ENCODE results near the gene ATPAF1. TPM values are rescaled to one million over a fixed set of nuclear protein-coding genes. Genes with fewer than 3 reads are reported as not detected.

The ATPAF1 gene
- polyA plus RNA-seq, 1 of the 3 experiments (the other 2 are of a cell fraction), result 39.9 TPM

DNA sequence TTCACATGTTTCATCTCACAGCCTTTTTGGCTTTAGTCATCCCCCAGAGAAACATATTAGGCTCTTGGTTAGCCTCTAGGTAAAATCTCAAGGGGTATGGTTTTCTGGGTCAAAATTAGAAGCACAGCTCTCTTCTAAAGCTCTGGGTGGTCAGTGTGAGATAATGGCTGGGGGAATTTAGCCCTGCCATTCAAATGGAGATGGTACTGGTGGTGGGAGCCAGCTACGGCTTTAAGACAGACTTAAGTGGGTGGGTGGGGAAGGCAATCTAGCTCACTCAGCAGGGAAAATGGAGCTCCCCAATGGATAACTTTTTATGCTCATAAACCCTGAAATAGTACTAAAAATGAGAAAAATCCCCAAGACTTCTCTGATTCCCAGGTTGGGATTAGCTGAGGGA, 9.2 kb upstream of the ATPAF1 start (continued):
- no peak for TF ChIP-seq CHD2 (IDR thresholded peaks at IDR 0.05; ENCODE audit: low read length, partially characterized antibody)
- no peak for TF ChIP-seq FOXJ3 (CRISPR knock-in tag; IDR thresholded peaks at IDR 0.05)
- TF ChIP-seq POLR2AphosphoS5 (IDR thresholded peaks at IDR 0.05; ENCODE audit: low read depth, low read length), result no peak

GRCh38 chr1:46676531-46676930, 8.4 kb upstream of the ATPAF1 start:
- Histone ChIP-seq H3K9me3 (no peaks in the 10 kb centered on the region), H3K27me3 (ENCODE audit: insufficient read depth) (no peaks in the 10 kb centered on the region), H3K4me2 (no peak overlapping the region), H3K4me1 (ENCODE audit: control insufficient read depth in 1 of 2, insufficient read depth in 2 of 2, low read depth in 1 of 2, low read length in 1 of 2) (no peaks in the 10 kb centered on the region), H3K36me3 (replicated peaks in 1 of 2; ENCODE audit: control insufficient read depth in 1 of 2, insufficient read depth in 2 of 2, low read length in 1 of 2) (peaks cover 49 to 58% of the 10 kb centered on the region in 2 experiments), H3K4me3 (ENCODE audit: low read depth in 2 of 2, low read length in 1 of 2) (no peak overlapping the region), H3K79me2 (ENCODE audit: insufficient read depth) (no peaks in the 10 kb centered on the region), H2AFZ (ENCODE audit: low read depth) (no peak overlapping the region), H3F3A (replicated peaks; ENCODE audit: insufficient read depth) (peaks cover 4% of the 10 kb centered on the region), H3K9ac (no peak overlapping the region), H4K20me1 (ENCODE audit: insufficient read depth) (no peaks in the 10 kb centered on the region), H3K27ac (ENCODE audit: low read depth in 2 of 2, low read length in 1 of 2) (no peak overlapping the region), H3K9me2 (no peaks in the 10 kb centered on the region)
- POLR2A ChIA-PET, result interaction anchor here (0.6 kb wide), 1 partner anchor 72 kb away, joined by 3 read pairs; the partner anchor contains the start of gene MKNK1
- DNase-seq, result no peak
- CTCF ChIA-PET, result interaction anchor here (1.0 to 1.8 kb wide), 4 partner anchors 8 to 143 kb away, joined by 3 to 4 read pairs (median 3); partner anchors contain the start of gene MOB3C
- WGBS (ENCODE audit: low lambda C conversion rate), result 84% methylated on average over 1 of the region's 1 CpG
- no peak for TF ChIP-seq YY1 (IDR thresholded peaks at IDR 0.05; ENCODE audit: low read depth)

- Histone ChIP-seq H3K4me1 (ENCODE audit: control insufficient read depth in 1 of 2, insufficient read depth in 2 of 2, low read depth in 1 of 2, low read length in 1 of 2) (no peaks in the 10 kb centered on the region), H2AFZ (ENCODE audit: low read depth) (no peak overlapping the region), H3K36me3 (replicated peaks in 1 of 2; ENCODE audit: control insufficient read depth in 1 of 2, insufficient read depth in 2 of 2, low read length in 1 of 2) (peaks cover 41 to 51% of the 10 kb centered on the region in 2 experiments), H3K9me3 (no peaks in the 10 kb centered on the region), H3K27me3 (ENCODE audit: insufficient read depth) (no peaks in the 10 kb centered on the region), H3K4me3 (ENCODE audit: low read depth in 2 of 2, low read length in 1 of 2) (no peak overlapping the region), H3F3A (replicated peaks; ENCODE audit: insufficient read depth) (peaks cover 4% of the 10 kb centered on the region), H3K27ac (ENCODE audit: low read depth in 2 of 2, low read length in 1 of 2) (no peak overlapping the region), H3K79me2 (ENCODE audit: insufficient read depth) (no peaks in the 10 kb centered on the region), H3K9me2 (no peaks in the 10 kb centered on the region), H3K4me2 (no peak overlapping the region), H3K9ac (no peak overlapping the region), H4K20me1 (ENCODE audit: insufficient read depth) (no peaks in the 10 kb centered on the region)
- CTCF ChIA-PET, result interaction anchor here (1.0 to 1.1 kb wide), 3 partner anchors 9 to 60 kb away, joined by 3 to 4 read pairs (median 3); partner anchors contain the start of gene MOB3C
- no peak for TF ChIP-seq ZBTB33 (IDR thresholded peaks at IDR 0.05; ENCODE audit: borderline replicate concordance, low read depth)
- no peak for TF ChIP-seq RAD21 (IDR thresholded peaks at IDR 0.05; ENCODE audit: low read length)
- TF ChIP-seq RFX5 (IDR thresholded peaks at IDR 0.05; ENCODE audit: low read length), result no peak
- TF ChIP-seq, protein P1, sequence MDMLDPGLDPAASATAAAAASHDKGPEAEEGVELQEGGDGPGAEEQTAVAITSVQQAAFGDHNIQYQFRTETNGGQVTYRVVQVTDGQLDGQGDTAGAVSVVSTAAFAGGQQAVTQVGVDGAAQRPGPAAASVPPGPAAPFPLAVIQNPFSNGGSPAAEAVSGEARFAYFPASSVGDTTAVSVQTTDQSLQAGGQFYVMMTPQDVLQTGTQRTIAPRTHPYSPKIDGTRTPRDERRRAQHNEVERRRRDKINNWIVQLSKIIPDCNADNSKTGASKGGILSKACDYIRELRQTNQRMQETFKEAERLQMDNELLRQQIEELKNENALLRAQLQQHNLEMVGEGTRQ (IDR thresholded peaks at IDR 0.05; ENCODE audit: borderline replicate concordance, low read depth, low read length), result no peak
- TF ChIP-seq SMC3 (IDR thresholded peaks at IDR 0.05; ENCODE audit: low read depth, low read length), result no peak
- no peak for TF ChIP-seq IRF3 (IDR thresholded peaks at IDR 0.05; ENCODE audit: low read depth, low read length)
- no peak for TF ChIP-seq SIN3A (IDR thresholded peaks at IDR 0.05; ENCODE audit: borderline replicate concordance, low read depth, low read length)
- TF ChIP-seq YY1 (IDR thresholded peaks at IDR 0.05; ENCODE audit: low read depth), result no peak
- TF ChIP-seq JUND (IDR thresholded peaks at IDR 0.05), result no peak
- no peak for TF ChIP-seq MEF2A (IDR thresholded peaks at IDR 0.05; ENCODE audit: borderline replicate concordance, low read depth)
- no peak for TF ChIP-seq RCOR1 (IDR thresholded peaks at IDR 0.05; ENCODE audit: low read length)
- TF ChIP-seq POLR2AphosphoS5 (IDR thresholded peaks at IDR 0.05; ENCODE audit: low read depth, low read length), result no peak
- TF ChIP-seq USF1 (IDR thresholded peaks at IDR 0.05; ENCODE audit: borderline replicate concordance, low read depth), result no peak
- TF ChIP-seq NRF1 (IDR thresholded peaks at IDR 0.05; ENCODE audit: low read depth, low read length), result no peak
- no peak for TF ChIP-seq FOSL2 (IDR thresholded peaks at IDR 0.05; ENCODE audit: borderline replicate concordance, low read depth)
- TF ChIP-seq TCF12 (IDR thresholded peaks at IDR 0.05), result no peak
- WGBS (ENCODE audit: low lambda C conversion rate), result 100% methylated on average over 1 of the region's 1 CpG
- POLR2A ChIA-PET, result interaction anchor here (0.6 kb wide), 1 partner anchor 72 kb away, joined by 3 read pairs; the partner anchor contains the start of gene MKNK1
- DNase-seq, result no peak
These were observed 7.6 kb upstream of the ATPAF1 start for GRCh38 chr1:46675549-46676314.
